HepG2 (cell line): Measurements from ENCODE around the gene DDX50. TPM values are rescaled to one million over a fixed set of nuclear protein-coding genes. Genes with fewer than 3 reads are reported as not detected.

Source experiments
- AFF4 ChIP-seq: sonication (generic); formaldehyde crosslinking; IDR thresholded peaks from 2 replicates; pipeline ENCODE4 v1.4.0; 2020; ENCODE audit warnings: missing genetic modification reagents
- ARNT ChIP-seq: fragments of 450-650 bp; IDR thresholded peaks from 2 replicates; pipeline ENCODE4 v1.6.1; 2017
- BORCS8-MEF2B ChIP-seq: sonication (generic); formaldehyde crosslinking; IDR thresholded peaks from 2 replicates; pipeline ENCODE4 v1.8.0; 2022; ENCODE audit warnings: mild to moderate bottlenecking, missing genetic modification reagents
- GFI1 ChIP-seq: sonication (generic); formaldehyde crosslinking; IDR thresholded peaks from 2 replicates; pipeline ENCODE4 v1.5.0; 2020; ENCODE audit warnings: missing genetic modification reagents, mild to moderate bottlenecking, borderline replicate concordance
- IRX3 ChIP-seq: sonication (generic); formaldehyde crosslinking; IDR thresholded peaks from 2 replicates; pipeline ENCODE4 v1.8.1; 2023; ENCODE audit warnings: mild to moderate bottlenecking, low read depth, missing genetic modification reagents, borderline replicate concordance
- MXD4 ChIP-seq: IDR thresholded peaks from 2 replicates; pipeline ENCODE4 v1.6.1; 2016; ENCODE audit warnings: mild to moderate bottlenecking, missing biosample characterization, missing genetic modification reagents
- PAXIP1 ChIP-seq: sonication (generic); formaldehyde crosslinking; conservative IDR thresholded peaks from 2 replicates; pipeline ENCODE4 v1.4.0; 2020; ENCODE audit warnings: mild to moderate bottlenecking, missing genetic modification reagents, moderate library complexity
- PCBP1 ChIP-seq: fragments of 200-400 bp; formaldehyde crosslinking; IDR thresholded peaks from 2 replicates; pipeline ENCODE4 v1.6.1; 2017; ENCODE audit warnings: mild to moderate bottlenecking, low read depth, low read length, borderline replicate concordance
- PHF8 ChIP-seq: sonication (generic); formaldehyde crosslinking; IDR thresholded peaks from 2 replicates; pipeline ENCODE4 v1.5.0; 2020; ENCODE audit warnings: missing genetic modification reagents
- SALL1 ChIP-seq: sonication (generic); formaldehyde crosslinking; IDR thresholded peaks from 2 replicates; pipeline ENCODE4 v1.8.0; 2022; ENCODE audit warnings: mild to moderate bottlenecking, missing genetic modification reagents
- SIX4 ChIP-seq: sonication (generic); formaldehyde crosslinking; IDR thresholded peaks from 2 replicates; pipeline ENCODE4 v1.4.0; 2020; ENCODE audit warnings: missing genetic modification reagents
- SMAD3 ChIP-seq: sonication (generic); formaldehyde crosslinking; IDR thresholded peaks from 2 replicates; pipeline ENCODE4 v1.4.0; 2020; ENCODE audit warnings: missing genetic modification reagents
- SMYD3 ChIP-seq: sonication (generic); formaldehyde crosslinking; IDR thresholded peaks from 2 replicates; pipeline ENCODE4 v1.8.1; 2023; ENCODE audit warnings: mild to moderate bottlenecking, missing genetic modification reagents
- ZMYM3 ChIP-seq: sonication (generic); formaldehyde crosslinking; IDR thresholded peaks from 2 replicates; pipeline ENCODE4 v1.5.1; 2020; ENCODE audit warnings: mild to moderate bottlenecking, missing genetic modification reagents
- ZNF138 ChIP-seq: sonication (generic); formaldehyde crosslinking; IDR thresholded peaks from 2 replicates; pipeline ENCODE4 v1.5.0; 2020; ENCODE audit warnings: mild to moderate bottlenecking, low read depth, missing genetic modification reagents
- ZNF33B ChIP-seq: sonication (generic); formaldehyde crosslinking; IDR thresholded peaks from 2 replicates; pipeline ENCODE4 v1.5.1; 2020; ENCODE audit warnings: mild to moderate bottlenecking, missing genetic modification reagents
- ZNF547 ChIP-seq: sonication (generic); formaldehyde crosslinking; IDR thresholded peaks from 2 replicates; pipeline ENCODE4 v1.5.1; 2020; ENCODE audit warnings: mild to moderate bottlenecking, missing genetic modification reagents
- ZNF570 ChIP-seq: sonication (generic); formaldehyde crosslinking; IDR thresholded peaks from 2 replicates; pipeline ENCODE4 v1.4.0; 2020; ENCODE audit warnings: mild to moderate bottlenecking, missing genetic modification reagents, borderline replicate concordance
- ZNF703 ChIP-seq: sonication (generic); formaldehyde crosslinking; IDR thresholded peaks from 2 replicates; pipeline ENCODE4 v1.5.1; 2020; ENCODE audit warnings: missing genetic modification reagents, mild to moderate bottlenecking, moderate library complexity, borderline replicate concordance
- ZNF746 ChIP-seq: sonication (generic); formaldehyde crosslinking; IDR thresholded peaks from 2 replicates; pipeline ENCODE4 v1.8.0; 2022; ENCODE audit warnings: mild to moderate bottlenecking, missing genetic modification reagents
- ZNF777 ChIP-seq: sonication (generic); formaldehyde crosslinking; IDR thresholded peaks from 2 replicates; pipeline ENCODE4 v1.4.0; 2020; ENCODE audit warnings: missing genetic modification reagents
- ZNF780A ChIP-seq: sonication (generic); formaldehyde crosslinking; IDR thresholded peaks from 2 replicates; pipeline ENCODE4 v1.8.0; 2022; ENCODE audit warnings: mild to moderate bottlenecking, missing genetic modification reagents, moderate library complexity
- polyA plus RNA-seq, 8 experiments: library from polyadenylated mRNA; depleted of rRNA in 3 of 8; stranded (reverse) in 7 of 8; unstranded in 1 of 8; fragments of >200 nt; fragmentation: Illumina TruSeq in 4 of 8; extraction: Trizol in 4 of 8; gene quantifications; 2 replicates each; pipeline versions ENCODE4 v1.2.1 to v1.2.3, GENCODE V29; 2011 to 2016; ENCODE audit warnings: low read depth in 4 of 8, missing spikeins in 1 of 8, mixed read lengths in 1 of 8; ENCODE audit not compliant: insufficient read depth in 1 of 8
- total RNA-seq, 5 experiments: library from RNA; depleted of rRNA; stranded (reverse); fragments of >200 nt; fragmentation: Illumina TruSeq; extraction: Trizol; gene quantifications; 2 replicates each; pipeline ENCODE4 v1.2.3, GENCODE V29; 2016; ENCODE audit warnings: low read depth in 1 of 5
- TF ChIP-seq, protein P1 (sequence below): sonication (generic); formaldehyde crosslinking; IDR thresholded peaks from 2 replicates; pipeline ENCODE4 v1.8.1; 2023; ENCODE audit warnings: missing genetic modification reagents, mild to moderate bottlenecking, borderline replicate concordance

DDX50 gene
- total and polyA plus RNA-seq, 2 of the 13 experiments (the other 11 are each of a cell fraction or from before 2014, with no cell fraction given), result 19.0 to 38.2 TPM

DNA sequence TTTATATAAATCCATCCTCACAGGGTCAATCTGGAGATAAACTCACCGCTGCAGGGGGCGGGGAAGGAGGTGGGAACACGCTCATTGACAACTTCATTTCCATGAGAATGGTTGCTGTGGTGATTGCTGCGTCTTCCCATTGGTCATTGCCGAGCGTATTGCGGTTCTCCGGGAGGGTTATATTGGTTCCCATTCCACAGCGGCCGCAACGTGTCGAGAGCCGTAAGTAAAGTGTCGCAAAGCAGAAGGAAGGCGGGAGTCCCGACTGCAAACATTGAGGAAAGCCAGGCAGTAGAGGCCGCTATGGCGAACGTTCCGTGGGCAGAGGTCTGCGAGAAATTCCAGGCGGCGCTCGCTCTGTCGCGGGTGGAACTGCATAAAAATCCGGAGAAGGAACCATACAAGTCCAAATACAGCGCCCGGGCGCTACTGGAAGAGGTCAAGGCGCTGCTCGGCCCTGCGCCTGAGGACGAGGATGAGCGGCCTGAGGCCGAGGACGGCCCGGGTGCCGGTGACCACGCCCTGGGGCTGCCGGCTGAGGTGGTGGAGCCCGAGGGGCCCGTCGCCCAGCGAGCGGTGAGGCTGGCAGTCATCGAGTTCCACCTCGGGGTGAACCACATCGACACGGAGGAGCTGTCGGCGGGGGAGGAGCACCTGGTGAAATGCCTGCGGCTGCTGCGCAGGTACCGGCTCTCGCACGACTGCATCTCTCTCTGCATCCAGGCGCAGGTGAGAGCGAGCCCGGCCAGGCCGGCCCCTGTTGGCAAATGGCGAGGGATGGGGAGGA is 87.6 kb downstream of the DDX50 start, which contains the start of gene KIFBP (continued):
- TF ChIP-seq AFF4 (no peak), MXD4 (CRISPR knock-in tag) (no peak), BORCS8-MEF2B (CRISPR knock-in tag) (peak; percentile 71), ZNF777 (peak; percentile 59), ZMYM3 (CRISPR knock-in tag) (peak; percentile 13; the same call in 1 of the 2 replicates), ZNF33B (CRISPR knock-in tag) (peak; percentile 87; the same call in 1 of the 2 replicates), GFI1 (peak; percentile 67; the same call in 1 of the 2 replicates), SMAD3 (0 out of 2 replicates have a peak, but pooled peaks have one; percentile 53), ZNF138 (CRISPR knock-in tag) (0 out of 2 replicates have a peak, but pooled peaks have one; percentile 57), SMYD3 (peak; percentile 76; the same call in 1 of the 2 replicates), PAXIP1 (peak; percentile 28; the same call in 1 of the 2 replicates), PCBP1 (peak; percentile 50; the same call in 1 of the 2 replicates), ARNT (no peak), PHF8 (CRISPR knock-in tag) (peak; percentile 99), ZNF703 (CRISPR knock-in tag) (peak; percentile 75; the same call in 1 of the 2 replicates), ZNF746 (CRISPR knock-in tag) (peak; percentile 63), ZNF547 (CRISPR knock-in tag) (no peak; the same call in 1 of the 2 replicates), SALL1 (CRISPR knock-in tag) (peak; percentile 73; the same call in 1 of the 2 replicates), SIX4 (CRISPR knock-in tag) (0 out of 2 replicates have a peak, but pooled peaks have one; percentile 12), IRX3 (CRISPR knock-in tag) (0 out of 2 replicates have a peak, but pooled peaks have one; percentile 80), ZNF570 (CRISPR knock-in tag) (no peak), ZNF780A (0 out of 2 replicates have a peak, but pooled peaks have one; percentile 10)
- TF ChIP-seq, protein P1, sequence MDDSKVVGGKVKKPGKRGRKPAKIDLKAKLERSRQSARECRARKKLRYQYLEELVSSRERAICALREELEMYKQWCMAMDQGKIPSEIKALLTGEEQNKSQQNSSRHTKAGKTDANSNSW (CRISPR knock-in tag), result peak; percentile 79; the same call in 1 of the 2 replicates
